GF-D8 (cell line): ENCODE results near the gene AFAP1.

Experiments used
- DNase-seq: peaks from one replicate; lab custom pipeline; 2025; lab: John Stamatoyannopoulos, UW

The AFAP1 gene

DNA sequence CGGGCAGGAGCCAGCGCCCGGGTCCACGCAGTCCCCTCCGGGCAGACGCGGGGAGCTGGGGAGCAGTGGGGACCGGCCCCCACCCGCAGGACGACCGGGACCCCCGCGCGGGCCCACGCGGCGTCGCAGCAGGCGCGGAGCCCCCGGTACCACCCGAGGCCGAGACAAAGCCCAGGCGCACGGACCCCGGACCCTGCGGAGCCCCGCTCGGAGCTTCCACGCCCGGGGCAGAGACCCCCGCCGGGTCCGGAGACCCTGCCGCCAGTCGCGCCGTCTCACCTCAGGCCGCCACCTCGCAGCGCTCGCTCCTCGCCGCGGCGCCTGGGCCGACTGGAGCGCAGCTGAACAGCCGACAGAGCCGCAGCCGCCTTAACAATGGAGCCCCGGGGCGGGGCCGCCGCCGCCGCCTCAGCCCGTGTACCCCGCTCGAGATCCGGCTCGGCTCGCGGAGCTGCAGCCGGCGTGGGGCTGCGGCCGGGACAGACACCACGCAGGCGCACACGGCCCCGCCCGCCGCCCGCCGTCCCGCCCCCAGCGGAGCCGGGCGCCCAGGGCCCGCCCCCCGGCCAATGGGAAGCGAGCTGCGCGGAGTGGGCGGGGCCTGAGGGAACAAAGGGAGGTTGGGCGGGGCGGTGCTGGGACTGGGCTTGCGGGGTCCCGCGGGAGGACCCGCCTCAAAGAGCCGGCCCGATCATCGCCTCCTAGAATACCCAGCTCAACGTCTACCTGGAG is at the start of gene AFAP1:
Gene AFAP1, minus strand, starts transcription at position 485 of the 732 bp plus-strand sequence. CDS start 67,783 bp downstream, outside the sequence.
- no peak for DNase-seq

GRCh38 chr4:7988437-7988836 is 48.8 kb upstream of the AFAP1 start:
- DNase-seq: no peak

DNA sequence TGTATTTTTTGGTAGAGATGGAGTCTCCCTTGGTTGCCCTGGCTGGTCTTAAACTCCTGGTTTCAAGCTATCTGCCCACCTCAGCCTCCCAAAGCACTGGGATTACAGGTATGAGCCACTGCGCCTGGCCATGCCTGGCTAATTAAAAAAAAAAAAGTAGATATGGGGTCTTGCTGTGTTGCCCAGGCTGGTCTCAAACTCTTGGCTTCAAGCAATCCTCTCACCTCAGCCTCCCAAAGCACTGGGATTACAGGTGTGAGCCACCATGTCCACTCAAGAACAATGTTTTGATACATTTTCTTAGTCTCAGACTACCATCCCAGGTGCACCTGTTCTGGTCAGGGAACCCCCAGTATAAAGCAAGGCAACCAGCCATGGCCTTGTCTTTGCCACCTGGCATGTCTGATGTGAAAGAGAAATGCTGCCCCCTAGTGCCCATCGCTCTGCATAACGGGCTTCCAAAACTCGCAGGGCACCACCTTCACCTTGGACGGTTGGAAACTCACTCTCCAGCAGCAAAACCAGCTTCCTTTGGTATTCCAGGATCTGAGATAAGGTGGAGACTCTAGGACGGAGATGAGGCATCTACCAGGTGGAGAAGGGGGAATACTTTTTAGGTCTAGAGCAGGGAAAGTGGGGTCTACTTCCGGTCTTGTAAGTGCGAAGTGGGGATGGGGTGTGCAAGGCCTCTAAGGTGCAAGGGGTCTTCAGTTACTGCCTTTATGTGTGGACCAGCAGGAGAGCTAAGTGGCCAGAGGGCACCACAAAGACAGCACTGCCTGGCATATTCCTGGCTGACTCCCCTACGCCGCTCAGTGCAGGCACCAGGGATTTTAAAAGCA is 47.7 kb upstream of the AFAP1 start:
- DNase-seq: no peak

DNA sequence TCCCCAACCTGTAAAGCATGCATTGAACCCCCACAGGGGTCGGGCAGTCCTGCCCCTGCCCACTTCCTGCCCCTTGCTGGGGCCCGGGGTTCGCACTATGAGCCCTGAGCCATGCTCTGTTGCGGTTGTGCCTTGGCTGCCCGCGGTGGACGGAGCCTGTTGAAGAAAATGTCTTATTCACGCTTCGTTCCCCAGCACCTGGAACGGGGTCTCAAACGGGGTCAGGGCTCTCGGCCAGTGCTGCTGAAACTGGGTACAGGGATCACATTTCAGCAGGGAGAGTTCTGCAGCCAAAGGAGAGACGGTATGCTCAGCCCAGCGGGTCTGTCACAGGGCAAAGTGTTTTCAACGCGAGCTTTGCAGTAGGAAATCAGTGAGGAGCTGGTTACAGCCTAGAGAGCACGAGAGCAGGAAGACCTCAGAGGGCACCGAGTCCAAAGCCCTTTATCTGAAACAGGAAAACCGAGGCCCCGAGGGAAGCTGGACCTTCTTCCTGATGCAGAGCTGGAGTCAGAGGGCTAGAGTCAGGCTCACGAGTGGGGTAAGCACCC is 46.3 kb upstream of the AFAP1 start:
- no peak for DNase-seq

GRCh38 chr4:7985072-7985471 is 45.4 kb upstream of the AFAP1 start:
- no peak for DNase-seq

DNA sequence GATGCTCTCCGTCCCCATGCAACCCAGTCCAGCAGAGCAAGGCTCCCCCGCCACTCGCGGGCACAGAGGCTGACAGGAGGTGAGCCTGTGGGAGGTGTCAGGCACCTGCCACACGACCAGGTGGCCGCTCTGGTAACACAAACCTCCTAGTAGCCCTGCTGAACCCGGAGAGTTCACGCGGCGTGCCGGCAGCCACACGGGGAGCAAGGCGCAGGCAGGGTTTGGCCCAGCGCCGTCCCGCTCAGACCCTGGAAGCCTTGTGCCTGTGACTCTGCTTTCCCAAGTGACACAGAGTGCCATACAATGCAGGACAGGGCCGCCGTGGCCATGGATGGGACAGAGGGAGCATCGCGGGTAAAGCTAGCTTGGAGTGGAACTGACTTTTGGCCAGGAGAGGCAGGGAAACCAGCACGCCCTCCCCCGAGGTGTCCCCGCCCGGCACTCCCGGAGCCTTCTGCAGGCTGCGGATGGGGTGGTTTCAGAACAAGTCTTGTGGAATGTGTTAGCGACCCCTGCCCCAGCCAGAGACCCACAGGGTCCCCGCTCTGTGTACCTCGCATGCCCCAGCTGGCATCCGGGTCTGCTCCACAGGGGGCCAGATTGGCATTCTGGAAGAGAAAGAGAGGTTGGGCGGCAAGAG is 44.7 kb upstream of the AFAP1 start:
- no peak for DNase-seq

DNA sequence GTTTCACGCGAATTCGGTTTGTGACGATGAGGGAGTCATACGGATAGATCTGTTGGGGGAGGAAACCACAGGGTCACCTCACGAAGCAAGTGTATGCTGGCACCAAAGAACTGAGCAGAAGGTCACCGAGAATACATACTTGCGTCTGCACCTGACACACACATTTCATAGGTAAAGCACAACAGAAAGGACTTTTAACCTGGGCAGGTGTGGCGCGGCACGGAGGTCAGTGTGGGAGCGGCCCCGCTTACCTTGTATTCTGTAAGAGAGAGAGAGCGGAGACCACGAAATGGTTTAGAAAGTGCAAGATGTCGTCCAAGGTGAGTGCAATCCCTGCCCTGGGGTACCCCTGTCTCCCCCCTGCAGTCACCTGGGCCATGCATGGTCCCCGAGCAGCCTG is 43.6 kb upstream of the AFAP1 start:
- no peak for DNase-seq

DNA sequence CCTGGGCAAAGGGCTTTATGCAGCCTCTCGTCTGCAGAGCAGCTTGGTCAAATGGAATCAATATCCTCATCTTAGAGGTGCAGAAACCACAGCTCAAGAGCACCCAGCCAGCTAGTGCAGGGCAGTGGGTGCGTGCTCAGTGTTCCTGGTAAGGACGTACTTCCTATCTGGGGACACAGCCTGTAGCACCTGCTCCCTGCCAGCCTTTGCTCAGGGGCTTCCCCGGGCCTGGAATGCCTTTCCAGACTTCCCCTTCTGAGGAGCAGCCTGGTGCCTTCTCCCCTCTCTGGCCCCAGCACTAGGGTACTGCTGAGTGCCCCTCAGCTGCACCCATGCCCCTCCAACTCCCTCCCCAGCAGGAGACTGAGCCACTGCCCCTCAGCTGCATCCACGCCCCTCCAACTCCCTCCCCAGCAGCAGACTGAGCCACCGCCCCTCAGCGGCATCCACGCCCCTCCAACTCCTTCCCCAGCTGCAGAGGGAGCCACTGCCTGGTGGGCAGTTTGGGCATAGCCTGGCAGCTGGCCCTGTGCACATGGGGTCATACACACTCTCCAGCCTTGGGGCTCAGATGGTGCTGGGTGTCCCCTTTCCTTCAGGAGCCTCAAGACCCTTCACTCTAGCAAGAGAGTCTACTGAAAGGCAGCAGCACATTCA is 42.2 kb upstream of the AFAP1 start:
- DNase-seq: no peak

- DNase-seq: no peak
Measured at GRCh38 chr4:7980036-7980435, 40.4 kb upstream of the AFAP1 start.

- no peak for DNase-seq
Measured at GRCh38 chr4:7979652-7979968, 39.9 kb upstream of the AFAP1 start.

- DNase-seq: no peak
Measured at GRCh38 chr4:7978907-7979651, 39.4 kb upstream of the AFAP1 start.

GRCh38 chr4:7978489-7978888 is 38.8 kb upstream of the AFAP1 start:
- no peak for DNase-seq

GRCh38 chr4:7976634-7977033 is 37.0 kb upstream of the AFAP1 start:
- no peak for DNase-seq

- no peak for DNase-seq
Measured at GRCh38 chr4:7976025-7976424, 36.4 kb upstream of the AFAP1 start.

GRCh38 chr4:7974425-7974824 is 34.8 kb upstream of the AFAP1 start:
- no peak for DNase-seq

DNA sequence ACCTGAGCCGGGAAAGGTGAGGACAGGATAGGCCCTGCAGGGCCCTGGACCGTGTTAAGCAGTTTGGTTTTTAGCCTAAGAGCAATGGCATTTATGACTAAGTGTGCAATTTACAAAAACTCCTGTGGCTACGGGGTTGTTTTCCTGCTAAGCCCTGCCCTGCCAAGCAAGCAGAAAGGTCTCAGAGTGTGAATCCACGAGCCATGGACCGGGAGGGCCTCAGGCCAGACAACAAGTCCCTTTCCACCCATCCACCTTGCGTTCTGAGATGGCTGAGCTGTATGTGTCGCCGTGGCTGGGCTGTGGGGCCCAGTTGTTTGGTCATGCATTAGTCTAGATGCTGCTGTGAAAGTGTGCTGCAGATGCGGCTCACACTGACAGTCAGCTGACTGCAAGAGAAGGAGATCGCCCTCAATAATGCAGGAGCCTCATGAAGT is 33.9 kb upstream of the AFAP1 start:
- DNase-seq: no peak

DNA sequence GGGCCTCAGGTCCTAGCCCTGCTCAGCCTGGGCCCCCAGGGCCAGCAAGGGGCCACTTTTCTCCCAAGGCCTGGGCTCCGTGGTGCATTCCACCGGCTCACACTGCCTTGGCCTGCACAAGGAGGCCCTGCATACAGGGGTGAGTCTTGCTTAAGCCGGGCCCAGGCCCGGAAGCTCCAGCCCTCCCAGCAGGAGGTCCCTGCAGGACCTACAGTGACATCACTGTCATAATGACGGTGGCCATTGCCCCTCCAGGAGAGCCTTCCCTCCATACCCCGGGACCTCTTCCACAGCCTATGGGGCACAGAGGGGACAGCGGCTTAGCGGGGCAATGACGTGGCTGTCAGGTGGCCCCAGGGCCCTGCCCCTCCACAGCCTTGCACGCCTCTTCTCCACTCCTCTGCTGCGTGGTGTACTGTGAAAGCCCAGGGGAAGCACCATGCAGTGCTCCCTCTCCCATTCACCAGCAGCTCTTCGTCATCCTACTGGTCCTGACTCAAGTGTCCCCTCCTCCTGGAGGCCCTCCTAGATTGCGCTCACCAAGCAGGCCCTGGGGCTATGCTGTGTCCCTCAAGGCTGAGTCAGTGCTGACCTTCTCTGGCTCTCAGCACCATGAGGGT is 32.3 kb upstream of the AFAP1 start:
- no peak for DNase-seq

GRCh38 chr4:7971159-7971631 is 31.5 kb upstream of the AFAP1 start:
- DNase-seq: no peak

- DNase-seq: no peak
Measured at GRCh38 chr4:7970361-7970946, 30.8 kb upstream of the AFAP1 start.

DNA sequence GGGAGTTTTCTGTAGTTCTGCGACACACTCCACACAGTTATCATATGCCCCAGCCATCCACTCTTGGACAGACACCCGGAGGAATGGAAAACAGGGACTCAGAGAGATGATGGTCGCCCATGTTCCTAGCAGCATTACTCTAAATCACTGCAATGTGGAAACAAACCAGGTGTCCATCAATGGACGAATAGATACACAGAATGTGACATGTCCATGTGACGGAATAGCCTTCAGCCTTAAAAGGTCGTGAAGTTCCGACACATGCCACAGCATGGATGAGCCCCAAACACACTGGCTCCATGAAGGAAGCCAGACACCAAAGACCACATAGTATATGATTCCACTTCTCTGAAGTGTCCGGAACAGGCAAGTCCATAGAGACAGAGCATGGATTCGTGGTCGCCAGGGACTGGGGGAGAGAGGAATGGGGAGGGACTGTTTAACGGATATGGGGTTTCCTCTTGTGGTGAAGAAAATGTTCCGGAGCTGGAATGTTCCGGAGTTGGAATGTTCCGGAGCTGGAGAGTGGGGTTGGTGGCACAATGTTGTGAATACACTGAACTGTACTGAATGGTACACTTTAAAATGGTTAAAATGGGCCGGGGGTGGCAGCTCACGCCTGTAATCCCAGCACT is 28.7 kb upstream of the AFAP1 start:
- DNase-seq: no peak
